ENCODE data around the gene CCDC92.

CCDC92 gene

GRCh38 chr12:123997033-123997822, 24.6 kb upstream of the CCDC92 start:
- in situ Hi-C loops (cut with MboI; ENCODE audit: low pct_unique_long_range_greater_than_20kb, low sequenced_read_pairs, unreplicated experiment), result loop anchor here (25.0 kb wide), 1 partner anchor 360 kb away; the partner anchor contains the start of genes EIF2B1 and GTF2H3
- DNase-seq (ENCODE audit: low spot score), result no peak
- TF ChIP-seq CTCF (IDR thresholded peaks at IDR 0.05; ENCODE audit: extremely low read depth, insufficient read depth, missing control alignments), result no peak

- DNase-seq (ENCODE audit: low spot score), result no peak
- in situ Hi-C loops (cut with MboI; ENCODE audit: low pct_unique_long_range_greater_than_20kb, low sequenced_read_pairs, unreplicated experiment), result loop anchor here (25.0 kb wide), 1 partner anchor 359 kb away; the partner anchor contains the start of genes EIF2B1 and GTF2H3
- no peak for TF ChIP-seq CTCF (IDR thresholded peaks at IDR 0.05; ENCODE audit: extremely low read depth, insufficient read depth, missing control alignments)
Measured at GRCh38 chr12:123996581-123996980, 23.9 kb upstream of the CCDC92 start.

GRCh38 chr12:123995023-123995748, 22.6 kb upstream of the CCDC92 start:
- no peak for TF ChIP-seq CTCF (IDR thresholded peaks at IDR 0.05; ENCODE audit: extremely low read depth, insufficient read depth, missing control alignments)
- in situ Hi-C loops (cut with MboI; ENCODE audit: low pct_unique_long_range_greater_than_20kb, low sequenced_read_pairs, unreplicated experiment), result loop anchor here (25.0 kb wide), 1 partner anchor 358 kb away; the partner anchor contains the start of genes EIF2B1 and GTF2H3
- no peak for DNase-seq (ENCODE audit: low spot score)

GRCh38 chr12:123992118-123992825, 19.6 kb upstream of the CCDC92 start:
- DNase-seq (ENCODE audit: low spot score), result no peak
- no peak for TF ChIP-seq CTCF (IDR thresholded peaks at IDR 0.05; ENCODE audit: extremely low read depth, insufficient read depth, missing control alignments)
- in situ Hi-C loops (cut with MboI; ENCODE audit: low pct_unique_long_range_greater_than_20kb, low sequenced_read_pairs, unreplicated experiment), result loop anchor here (25.0 kb wide), 1 partner anchor 355 kb away; the partner anchor contains the start of genes EIF2B1 and GTF2H3

GRCh38 chr12:123991372-123991951, 18.8 kb upstream of the CCDC92 start:
- DNase-seq (ENCODE audit: low spot score), result no peak
- in situ Hi-C loops (cut with MboI; ENCODE audit: low pct_unique_long_range_greater_than_20kb, low sequenced_read_pairs, unreplicated experiment), result loop anchor here (25.0 kb wide), 1 partner anchor 354 kb away; the partner anchor contains the start of genes EIF2B1 and GTF2H3
- no peak for TF ChIP-seq CTCF (IDR thresholded peaks at IDR 0.05; ENCODE audit: extremely low read depth, insufficient read depth, missing control alignments)

- no peak for DNase-seq (ENCODE audit: low spot score)
- in situ Hi-C loops (cut with MboI; ENCODE audit: low pct_unique_long_range_greater_than_20kb, low sequenced_read_pairs, unreplicated experiment), result loop anchor here (25.0 kb wide), 1 partner anchor 353 kb away; the partner anchor contains the start of genes EIF2B1 and GTF2H3
- no peak for TF ChIP-seq CTCF (IDR thresholded peaks at IDR 0.05; ENCODE audit: extremely low read depth, insufficient read depth, missing control alignments)
Measured at GRCh38 chr12:123990511-123990910, 17.9 kb upstream of the CCDC92 start.

Data from GM13977 (cell line).